ENCODE measurements around the gene AIG1.

The AIG1 gene

DNA sequence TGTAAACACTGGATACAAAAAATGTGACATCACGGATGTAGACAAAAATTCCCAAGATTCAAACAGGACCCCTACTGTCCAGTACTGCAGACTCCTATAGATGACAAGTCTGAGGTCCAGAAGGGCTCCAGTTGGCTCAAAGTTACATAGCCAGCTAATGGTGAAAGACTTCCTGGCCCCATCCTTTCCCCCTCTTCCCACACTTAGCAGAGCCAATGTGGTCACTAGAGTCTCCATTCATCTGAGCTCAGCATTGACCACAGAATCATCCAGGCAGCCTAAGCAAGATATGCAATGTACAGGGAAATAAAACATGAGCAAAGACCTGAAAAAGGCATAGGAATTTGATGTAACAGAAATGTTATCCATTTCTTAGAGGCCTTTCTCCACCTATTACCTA, 209.3 kb downstream of the AIG1 start:
- Histone ChIP-seq H3K36me3 (ENCODE audit: control insufficient read depth, insufficient read depth, low read length) (no peaks in the 10 kb centered on the region), H3K27me3 (replicated peaks; ENCODE audit: control insufficient read depth, insufficient read depth, low read length) (no peaks in the 10 kb centered on the region), H3K4me3 (replicated peaks; ENCODE audit: low read depth, low read length) (no peak overlapping the region)
- TF ChIP-seq, protein P1, sequence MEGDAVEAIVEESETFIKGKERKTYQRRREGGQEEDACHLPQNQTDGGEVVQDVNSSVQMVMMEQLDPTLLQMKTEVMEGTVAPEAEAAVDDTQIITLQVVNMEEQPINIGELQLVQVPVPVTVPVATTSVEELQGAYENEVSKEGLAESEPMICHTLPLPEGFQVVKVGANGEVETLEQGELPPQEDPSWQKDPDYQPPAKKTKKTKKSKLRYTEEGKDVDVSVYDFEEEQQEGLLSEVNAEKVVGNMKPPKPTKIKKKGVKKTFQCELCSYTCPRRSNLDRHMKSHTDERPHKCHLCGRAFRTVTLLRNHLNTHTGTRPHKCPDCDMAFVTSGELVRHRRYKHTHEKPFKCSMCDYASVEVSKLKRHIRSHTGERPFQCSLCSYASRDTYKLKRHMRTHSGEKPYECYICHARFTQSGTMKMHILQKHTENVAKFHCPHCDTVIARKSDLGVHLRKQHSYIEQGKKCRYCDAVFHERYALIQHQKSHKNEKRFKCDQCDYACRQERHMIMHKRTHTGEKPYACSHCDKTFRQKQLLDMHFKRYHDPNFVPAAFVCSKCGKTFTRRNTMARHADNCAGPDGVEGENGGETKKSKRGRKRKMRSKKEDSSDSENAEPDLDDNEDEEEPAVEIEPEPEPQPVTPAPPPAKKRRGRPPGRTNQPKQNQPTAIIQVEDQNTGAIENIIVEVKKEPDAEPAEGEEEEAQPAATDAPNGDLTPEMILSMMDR (IDR thresholded peaks at IDR 0.05; ENCODE audit: insufficient read depth, low read length, poor library complexity, severe bottlenecking) = no peak
- no peak for DNase-seq (ENCODE audit: extremely low read depth, insufficient read length)

GRCh38 chr6:143271024-143271423, 210.3 kb downstream of the AIG1 start:
- DNase-seq (ENCODE audit: extremely low read depth, insufficient read length) = no peak
- Histone ChIP-seq H3K27me3 (replicated peaks; ENCODE audit: control insufficient read depth, insufficient read depth, low read length) (no peaks in the 10 kb centered on the region), H3K36me3 (ENCODE audit: control insufficient read depth, insufficient read depth, low read length) (no peaks in the 10 kb centered on the region), H3K4me3 (replicated peaks; ENCODE audit: low read depth, low read length) (no peak overlapping the region)
- TF ChIP-seq, protein P1 (IDR thresholded peaks at IDR 0.05; ENCODE audit: insufficient read depth, low read length, poor library complexity, severe bottlenecking) = no peak

DNA sequence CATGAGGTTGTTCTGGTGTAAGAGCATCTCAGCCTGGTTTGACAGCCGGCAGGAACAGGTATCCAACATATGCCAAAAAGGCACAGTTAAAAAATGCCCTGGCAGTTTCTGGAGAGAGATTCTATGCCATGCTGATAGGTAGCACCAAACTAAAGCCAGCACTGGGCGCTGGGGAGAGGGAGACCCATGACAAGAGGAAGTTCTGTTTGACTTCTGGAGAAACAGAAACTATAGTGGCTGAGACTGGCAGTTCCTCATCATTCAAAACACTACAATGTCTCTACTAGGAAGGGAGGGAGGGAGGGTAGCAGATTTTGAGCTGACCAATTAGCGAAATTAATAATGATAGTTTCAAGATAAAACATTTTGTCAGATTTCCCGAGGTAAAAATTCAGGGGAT, 215.7 kb downstream of the AIG1 start:
- no peak overlapping the region for H3K4me3 ChIP-seq (replicated peaks; ENCODE audit: low read depth, low read length)
- TF ChIP-seq, protein P1 (IDR thresholded peaks at IDR 0.05; ENCODE audit: insufficient read depth, low read length, poor library complexity, severe bottlenecking) = no peak
- H3K27me3 ChIP-seq (replicated peaks; ENCODE audit: control insufficient read depth, insufficient read depth, low read length) = no peaks in the 10 kb centered on the region
- DNase-seq (ENCODE audit: extremely low read depth, insufficient read length) = no peak
- H3K36me3 ChIP-seq (ENCODE audit: control insufficient read depth, insufficient read depth, low read length) = no peaks in the 10 kb centered on the region

DNA sequence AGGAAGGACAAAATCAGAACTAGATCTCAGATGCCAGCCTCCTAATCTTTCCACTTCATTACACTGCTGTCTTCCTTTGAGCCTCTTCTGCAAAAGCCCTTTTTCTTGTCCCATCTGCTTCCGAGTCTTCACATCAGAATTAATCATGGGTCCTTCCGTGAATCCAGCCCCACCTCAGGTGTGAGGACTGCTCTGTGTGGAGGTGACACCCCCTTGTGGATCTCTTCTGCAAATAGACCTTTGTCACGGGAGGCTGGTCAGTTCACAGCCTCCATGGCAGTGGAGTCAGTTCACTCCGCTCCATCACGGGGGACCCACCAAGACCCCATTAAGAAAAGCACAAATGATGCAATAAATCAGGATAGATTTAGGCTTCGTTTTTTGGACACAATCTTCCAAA, 218.7 kb downstream of the AIG1 start:
- TF ChIP-seq, protein P1 (IDR thresholded peaks at IDR 0.05; ENCODE audit: insufficient read depth, low read length, poor library complexity, severe bottlenecking) = peak; percentile 24
- DNase-seq (ENCODE audit: extremely low read depth, insufficient read length) = no peak
- no peaks in the 10 kb centered on the region for H3K27me3 ChIP-seq (replicated peaks; ENCODE audit: control insufficient read depth, insufficient read depth, low read length)
- no peak overlapping the region for H3K4me3 ChIP-seq (replicated peaks; ENCODE audit: low read depth, low read length)
- H3K36me3 ChIP-seq (ENCODE audit: control insufficient read depth, insufficient read depth, low read length) = no peaks in the 10 kb centered on the region

GRCh38 chr6:143283887-143284645, 223.4 kb downstream of the AIG1 start:
- TF ChIP-seq, protein P1 (IDR thresholded peaks at IDR 0.05; ENCODE audit: insufficient read depth, low read length, poor library complexity, severe bottlenecking) = no peak
- H3K4me3 ChIP-seq (replicated peaks; ENCODE audit: low read depth, low read length) = no peak overlapping the region
- H3K27me3 ChIP-seq (replicated peaks; ENCODE audit: control insufficient read depth, insufficient read depth, low read length) = no peaks in the 10 kb centered on the region
- no peaks in the 10 kb centered on the region for H3K36me3 ChIP-seq (ENCODE audit: control insufficient read depth, insufficient read depth, low read length)
- DNase-seq (ENCODE audit: extremely low read depth, insufficient read length) = no peak
